Activated CD4-positive, alpha-beta T cell treated with anti-CD3 and anti-CD28 coated beads, Interleukin-2, amount 50 U/mL, for 24 hours (primary cell): Measurements from ENCODE around the gene TCL1B.
"Not testable (repeated sequence)": the region's sequence is repeated elsewhere in the genome, so short reads cannot be mapped to it uniquely, and the experiment has no call there.

Experiments
- DNase-seq, 2 donors: peaks; one replicate each; pipeline ENCODE4 v3.0.0-alpha.2; 2020; ENCODE audit warnings: low read depth in 1 of 2, low spot score in 1 of 2

The TCL1B gene

GRCh38 chr14:95685978-95686922 is at the start of gene TCL1B:
TSS of gene TCL1B (plus strand) at chr14:95686426. CDS start at chr14:95686468, 42 bp downstream.
- no peak for DNase-seq

GRCh38 chr14:95644981-95645380 is 41.2 kb upstream of the TCL1B start:
- DNase-seq, result no peak

GRCh38 chr14:95645389-95645996 is 40.7 kb upstream of the TCL1B start:
- DNase-seq, result no peak

- no peak for DNase-seq
These were observed 38.3 kb upstream of the TCL1B start for GRCh38 chr14:95647926-95648325.

GRCh38 chr14:95649230-95649629 is 37.0 kb upstream of the TCL1B start:
- DNase-seq, result no peak

- DNase-seq, result no peak
These were observed 35.2 kb upstream of the TCL1B start for GRCh38 chr14:95651028-95651427.

GRCh38 chr14:95651821-95652583 is 34.2 kb upstream of the TCL1B start:
- no peak for DNase-seq

GRCh38 chr14:95652690-95653089 is 33.5 kb upstream of the TCL1B start:
- no peak for DNase-seq

GRCh38 chr14:95655461-95655860 is 30.8 kb upstream of the TCL1B start:
- no peak for DNase-seq

- DNase-seq, result no peak
These were observed 29.6 kb upstream of the TCL1B start for GRCh38 chr14:95656634-95657033.

GRCh38 chr14:95657454-95657853 is 28.8 kb upstream of the TCL1B start:
- DNase-seq, result no peak

- DNase-seq, result no peak
These were observed 26.8 kb upstream of the TCL1B start for GRCh38 chr14:95659293-95659989.

GRCh38 chr14:95659990-95660385 is 26.2 kb upstream of the TCL1B start:
- DNase-seq, result no peak

- no peak for DNase-seq
These were observed 25.3 kb upstream of the TCL1B start for GRCh38 chr14:95660651-95661515.

- DNase-seq, result no peak
These were observed 23.6 kb upstream of the TCL1B start for GRCh38 chr14:95662376-95663186.

- DNase-seq, result no peak
These were observed 22.9 kb upstream of the TCL1B start for GRCh38 chr14:95663226-95663797.

- DNase-seq, result no peak
These were observed 22.2 kb upstream of the TCL1B start for GRCh38 chr14:95664066-95664465.

- no peak for DNase-seq
These were observed 21.7 kb upstream of the TCL1B start for GRCh38 chr14:95664546-95664945.

- not testable (repeated sequence) for DNase-seq
These were observed 20.7 kb upstream of the TCL1B start for GRCh38 chr14:95665530-95665929.
